ENCODE results near the gene EYA2. TPM values are rescaled to one million over a fixed set of nuclear protein-coding genes. Genes with fewer than 3 reads are reported as not detected.

Gene EYA2
- total and polyA plus RNA-seq, 11 donors: 0.30 to 4.2 (median 0.70) TPM

DNA sequence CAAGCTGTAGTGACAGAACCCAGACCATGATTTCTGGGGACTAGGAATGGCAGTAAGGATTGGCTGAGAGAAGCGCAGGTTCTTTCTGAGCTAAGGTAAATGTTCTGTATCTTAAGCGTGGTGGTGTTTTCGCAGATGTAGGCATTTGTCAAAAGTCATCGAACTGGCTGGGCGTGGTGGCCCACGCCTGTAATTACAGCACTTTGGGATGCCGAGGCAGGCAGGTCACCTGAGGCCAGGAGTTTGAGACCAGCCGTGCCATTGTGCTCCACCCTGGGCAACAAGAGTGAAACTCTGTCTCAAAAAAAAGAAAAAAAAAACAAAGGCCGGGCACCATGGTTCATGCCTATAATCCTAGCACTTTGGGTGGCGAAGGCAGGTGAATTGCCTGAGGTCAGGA lies 40.7 kb upstream of the EYA2 start:
- Histone ChIP-seq H3K27ac (no peak overlapping the region), H3K4me3 (no peak overlapping the region), H3K27me3 (peaks cover 0 to 13% (median 0%) of the 10 kb centered on the region in 9 donors), H3K36me3 (no peaks in the 10 kb centered on the region), H3K9me3 (no peaks in the 10 kb centered on the region), H3K4me1 (no peaks in the 10 kb centered on the region)
- no peak for TF ChIP-seq POLR2A (IDR thresholded peaks at IDR 0.05)
- TF ChIP-seq, protein P1, sequence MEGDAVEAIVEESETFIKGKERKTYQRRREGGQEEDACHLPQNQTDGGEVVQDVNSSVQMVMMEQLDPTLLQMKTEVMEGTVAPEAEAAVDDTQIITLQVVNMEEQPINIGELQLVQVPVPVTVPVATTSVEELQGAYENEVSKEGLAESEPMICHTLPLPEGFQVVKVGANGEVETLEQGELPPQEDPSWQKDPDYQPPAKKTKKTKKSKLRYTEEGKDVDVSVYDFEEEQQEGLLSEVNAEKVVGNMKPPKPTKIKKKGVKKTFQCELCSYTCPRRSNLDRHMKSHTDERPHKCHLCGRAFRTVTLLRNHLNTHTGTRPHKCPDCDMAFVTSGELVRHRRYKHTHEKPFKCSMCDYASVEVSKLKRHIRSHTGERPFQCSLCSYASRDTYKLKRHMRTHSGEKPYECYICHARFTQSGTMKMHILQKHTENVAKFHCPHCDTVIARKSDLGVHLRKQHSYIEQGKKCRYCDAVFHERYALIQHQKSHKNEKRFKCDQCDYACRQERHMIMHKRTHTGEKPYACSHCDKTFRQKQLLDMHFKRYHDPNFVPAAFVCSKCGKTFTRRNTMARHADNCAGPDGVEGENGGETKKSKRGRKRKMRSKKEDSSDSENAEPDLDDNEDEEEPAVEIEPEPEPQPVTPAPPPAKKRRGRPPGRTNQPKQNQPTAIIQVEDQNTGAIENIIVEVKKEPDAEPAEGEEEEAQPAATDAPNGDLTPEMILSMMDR (IDR thresholded peaks at IDR 0.05): no peak
- ATAC-seq: no peak
- intact Hi-C loops (cut with DNase I): no loop called here
- WGBS, 4 donors: 92 to 96% (median 94%) methylated on average over 10 of the region's 10 CpGs
- no peak for DNase-seq

DNA sequence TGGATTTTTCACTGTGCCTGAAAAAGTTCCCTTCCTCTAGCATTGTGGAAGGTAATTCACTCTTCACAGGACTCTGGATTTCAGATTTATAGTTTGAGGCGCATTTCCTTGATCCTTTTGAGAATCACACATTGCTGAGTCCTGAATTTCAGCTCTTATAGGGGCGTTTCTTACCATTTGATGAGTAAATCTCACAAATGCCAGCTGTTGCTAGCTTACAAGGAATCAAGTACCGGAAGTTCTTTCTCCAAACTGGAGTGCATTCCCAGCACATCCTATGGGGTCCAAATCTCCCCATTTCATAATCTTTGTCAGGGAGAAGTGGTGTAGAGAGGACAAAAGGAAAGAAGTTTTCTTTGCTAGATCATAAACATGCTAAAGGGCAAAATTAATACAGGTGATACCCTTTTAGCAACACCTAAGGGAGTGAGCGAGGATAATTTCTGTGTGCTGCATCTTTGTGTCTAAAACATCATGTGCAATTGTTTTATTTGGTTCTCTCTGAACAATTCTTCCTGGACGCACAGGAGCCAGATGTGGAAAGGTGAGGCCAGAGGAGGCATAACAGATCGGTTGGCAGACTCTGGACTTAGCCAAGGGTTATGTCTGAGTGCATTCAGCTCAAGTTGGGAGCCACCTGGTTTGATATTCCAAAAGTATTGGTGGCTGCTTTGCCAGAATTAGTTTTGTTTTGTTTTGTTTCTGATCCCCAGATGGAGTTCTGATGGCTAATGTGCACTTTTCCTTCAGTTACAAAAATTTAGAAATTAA lies 37.4 kb upstream of the EYA2 start:
- Histone ChIP-seq H3K27me3 (no peaks in the 10 kb centered on the region), H3K9me3 (peaks cover 0 to 12% (median 0%) of the 10 kb centered on the region in 12 donors), H3K36me3 (no peaks in the 10 kb centered on the region), H3K4me1 (no peaks in the 10 kb centered on the region), H3K27ac (no peak overlapping the region), H3K4me3 (no peak overlapping the region)
- TF ChIP-seq, protein P1 (IDR thresholded peaks at IDR 0.05): no peak
- TF ChIP-seq POLR2A (IDR thresholded peaks at IDR 0.05): no peak
- whole genome bisulfite sequencing, 4 donors: 60 to 67% (median 63%) methylated on average over 6 of the region's 6 CpGs
- ATAC-seq (no peak), DNase-seq (no peak)
- intact Hi-C loops (cut with DNase I): no loop called here

DNA sequence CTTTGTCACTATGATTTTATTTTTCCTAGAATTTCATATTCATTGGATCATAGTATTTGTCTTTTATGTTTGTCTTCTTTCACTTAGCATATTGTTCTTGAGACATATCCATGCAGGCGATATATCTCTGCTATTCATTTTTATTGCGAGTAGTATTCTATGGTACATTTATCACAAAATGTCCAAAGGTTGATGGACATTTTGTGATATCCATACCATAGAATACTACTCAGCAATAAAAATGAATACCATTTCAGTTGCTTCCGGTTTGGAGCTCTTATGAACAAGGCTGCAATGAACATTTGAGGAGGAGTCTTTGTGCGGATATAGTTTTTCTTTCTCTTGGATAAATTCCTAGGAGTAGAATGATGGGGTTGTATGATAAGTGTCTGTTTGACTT lies 28.8 kb upstream of the EYA2 start:
- ATAC-seq: no peak
- Histone ChIP-seq H3K27ac (no peak overlapping the region), H3K4me3 (no peak overlapping the region), H3K36me3 (no peaks in the 10 kb centered on the region), H3K4me1 (no peaks in the 10 kb centered on the region), H3K9me3 (peaks cover 0 to 29% (median 4%) of the 10 kb centered on the region in 12 donors), H3K27me3 (peaks cover 0 to 17% (median 2%) of the 10 kb centered on the region in 9 donors)
- intact Hi-C loops (cut with DNase I): no loop called here
- no peak for DNase-seq
- TF ChIP-seq, protein P1 (IDR thresholded peaks at IDR 0.05): no peak
- no peak for TF ChIP-seq POLR2A (IDR thresholded peaks at IDR 0.05)
- WGBS, 4 donors: 80 to 94% (median 93%) methylated on average over 4 of the region's 4 CpGs

DNA sequence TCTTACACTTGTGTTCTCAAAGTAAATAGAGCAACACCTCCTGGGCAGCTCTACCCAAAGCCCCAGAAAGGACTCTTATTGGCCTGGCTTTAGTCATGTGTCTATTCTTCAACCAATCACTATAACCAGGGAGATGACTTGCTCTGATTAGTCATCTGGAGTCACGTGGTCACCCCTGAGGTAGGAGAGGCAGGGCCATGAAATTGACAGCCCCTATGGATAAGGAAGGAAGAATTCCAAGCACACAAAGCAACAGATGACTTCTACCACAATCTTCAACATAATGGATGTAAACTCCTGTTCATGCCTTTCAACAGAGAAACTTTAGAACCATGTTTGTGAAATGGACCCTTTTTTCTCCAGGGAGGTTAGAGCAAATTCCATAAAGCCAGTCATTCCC lies 24.6 kb upstream of the EYA2 start:
- Histone ChIP-seq H3K4me3 (no peak overlapping the region), H3K4me1 (no peaks in the 10 kb centered on the region), H3K9me3 (peaks cover 0 to 18% (median 4%) of the 10 kb centered on the region in 12 donors), H3K36me3 (no peaks in the 10 kb centered on the region), H3K27me3 (peaks cover 0 to 17% (median 3%) of the 10 kb centered on the region in 9 donors), H3K27ac (no peak overlapping the region)
- intact Hi-C loops (cut with DNase I): no loop called here
- TF ChIP-seq POLR2A (IDR thresholded peaks at IDR 0.05): no peak
- TF ChIP-seq, protein P1 (IDR thresholded peaks at IDR 0.05): no peak
- 60 to 75% (median 61%) methylated on average over 1 of the region's 1 CpG for WGBS, 4 donors
- ATAC-seq: no peak
- no peak for DNase-seq

Data from heart left ventricle (tissue), 16 donors.